Adrenal gland (tissue), 12 donors: ENCODE data around the gene CPS1. TPM values are rescaled to one million over a fixed set of nuclear protein-coding genes. Genes with fewer than 3 reads are reported as not detected.

Experiments used
- DNase-seq, 7 donors: peaks; one replicate each; pipeline ENCODE4 v3.0.0-alpha.2; 2019 to 2020
- H3K27ac ChIP-seq, 5 donors: fragments of 200-600 bp; sonication (generic) in 4 of 5; 1 replicate in 3 of 5; 2 replicates in 2 of 5; pipeline versions ENCODE4 v1.5.1 to v1.8.0; 2016 to 2020; ENCODE audit warnings: mild to moderate bottlenecking in 1 of 5
- H3K27me3 ChIP-seq: fragments of 200-600 bp; 2 replicates; pipeline ENCODE4 v1.8.0; 2021
- H3K36me3 ChIP-seq, 2 donors: fragments of 200-600 bp; replicated peaks in 1 of 2; 1 replicate in 1 of 2; 2 replicates in 1 of 2; pipeline versions ENCODE4 v1.5.1 to v1.8.0; 2018 to 2022
- H3K4me1 ChIP-seq, 2 donors: fragments of 200-600 bp; replicated peaks in 1 of 2; 1 replicate in 1 of 2; 2 replicates in 1 of 2; pipeline versions ENCODE4 v1.5.1 to v1.8.0; 2018 to 2021
- H3K4me3 ChIP-seq, 4 donors: fragments of 200-600 bp; sonication (generic) in 3 of 4; one replicate each; pipeline ENCODE4 v1.5.1; 2016 to 2018
- H3K9me3 ChIP-seq, 3 donors: fragments of 200-600 bp; sonication (generic) in 1 of 3; replicated peaks in 1 of 3; 1 replicate in 2 of 3; 2 replicates in 1 of 3; pipeline versions ENCODE4 v1.5.1 to v1.8.0; 2016 to 2021
- POLR2A ChIP-seq, 2 donors: fragments of 450-650 bp; IDR thresholded peaks; one replicate each; pipeline ENCODE4 v1.6.1; 2017; ENCODE audit warnings: antibody characterized with exemption in 2 of 2, mild to moderate bottlenecking in 2 of 2, moderate library complexity in 1 of 2
- WGBS, 4 donors: extraction: QIAGEN DNeasy Blood & Tissue Kit in 2 of 4; methylation state at CpG; one replicate each; pipeline versions ENCODE4 v1.1.5 to v1.1.7; 2013 to 2017; 5-methylcytosine and 5-hydroxymethylcytosine counted together
- intact Hi-C, 2 donors: fragments of 100-400 bp; cut with DNase I; formaldehyde crosslinking; loops; one replicate each; pipeline versions ENCODE4 v1.14.1 to v1.15.0; 2022 to 2023
- polyA plus RNA-seq, 3 donors: library from polyadenylated mRNA; stranded (reverse); fragments of 200-250 nt in 2 of 3; fragments of 350-450 nt in 1 of 3; fragmentation: Illumina TruSeq in 1 of 3; extraction: RNeasy Lipid Tissue Mini Kit (QIAGEN cat#74804) in 1 of 3; gene quantifications; one replicate each; pipeline ENCODE4 v1.2.3, GENCODE V29; 2013 to 2014
- total RNA-seq, 9 donors: library from RNA; depleted of rRNA in 4 of 9; stranded (reverse); fragments of >200 nt in 4 of 9; fragments of 120-200 nt in 1 of 9; fragmentation: NEBNext Ultra II Directional in 1 of 9; extraction: Animal tissue kit (Norgen Biotek cat#: 25700) in 1 of 9; gene quantifications; one replicate each; pipeline versions ENCODE4 v1.1.0 to v1.2.4, GENCODE V29; 2013 to 2023
- TF ChIP-seq, protein P1 (sequence below), 6 experiments: fragments of 450-650 bp in 4 of 6; fragments of 200-600 bp in 2 of 6; sonication (generic) in 1 of 6; IDR thresholded peaks; 1 replicate in 5 of 6; 2 replicates in 1 of 6; pipeline versions ENCODE4 v1.5.1 to v1.8.0; 2016 to 2021; ENCODE audit warnings: antibody characterized with exemption in 6 of 6, mild to moderate bottlenecking in 2 of 6, moderate library complexity in 1 of 6
- donor health status: healthy with polysubstance abuse.
- donor health status: Bipolar disorder and iron deficiency.
- donor health status: DM: yes; HTN: yes; CAD: no.
- donor health status: DM: no; HTN: no; CAD: no.
- donor health status: DM: no; HTN: no; CAD: no.
- donor health status: DM: yes; HTN: yes; CAD: no.

Gene CPS1
- total and polyA plus RNA-seq, 12 donors = 0.61 to 4.3 (median 1.7) TPM

DNA sequence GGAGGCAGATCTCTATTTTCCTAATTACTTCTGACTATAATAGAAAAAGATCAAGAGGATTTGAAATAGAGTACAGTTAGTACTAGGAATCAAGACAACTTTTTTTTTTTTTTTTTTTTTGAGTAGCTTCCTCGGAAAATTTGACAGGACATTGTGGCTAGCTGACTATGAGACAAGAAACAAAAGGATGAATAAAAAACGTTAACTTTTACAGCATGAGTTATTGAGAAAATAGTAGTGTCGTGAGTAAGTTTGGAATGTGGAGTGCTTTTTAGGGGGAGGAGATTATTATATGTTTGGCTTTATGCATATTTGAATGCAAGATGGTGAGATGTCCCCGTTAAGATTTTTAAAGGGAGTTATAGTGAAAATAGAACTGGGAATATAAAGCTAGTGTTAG, 27.7 kb upstream of the CPS1 start:
- no peak for DNase-seq
- Histone ChIP-seq H3K4me1 (no peaks in the 10 kb centered on the region), H3K36me3 (no peaks in the 10 kb centered on the region), H3K4me3 (no peak overlapping the region), H3K27ac (no peak overlapping the region), H3K9me3 (no peaks in the 10 kb centered on the region), H3K27me3 (no peaks in the 10 kb centered on the region)
- intact Hi-C loops = no loop called here
- 65 to 71% (median 69%) methylated on average over 4 of the region's 4 CpGs for WGBS, 4 donors
- TF ChIP-seq, protein P1, sequence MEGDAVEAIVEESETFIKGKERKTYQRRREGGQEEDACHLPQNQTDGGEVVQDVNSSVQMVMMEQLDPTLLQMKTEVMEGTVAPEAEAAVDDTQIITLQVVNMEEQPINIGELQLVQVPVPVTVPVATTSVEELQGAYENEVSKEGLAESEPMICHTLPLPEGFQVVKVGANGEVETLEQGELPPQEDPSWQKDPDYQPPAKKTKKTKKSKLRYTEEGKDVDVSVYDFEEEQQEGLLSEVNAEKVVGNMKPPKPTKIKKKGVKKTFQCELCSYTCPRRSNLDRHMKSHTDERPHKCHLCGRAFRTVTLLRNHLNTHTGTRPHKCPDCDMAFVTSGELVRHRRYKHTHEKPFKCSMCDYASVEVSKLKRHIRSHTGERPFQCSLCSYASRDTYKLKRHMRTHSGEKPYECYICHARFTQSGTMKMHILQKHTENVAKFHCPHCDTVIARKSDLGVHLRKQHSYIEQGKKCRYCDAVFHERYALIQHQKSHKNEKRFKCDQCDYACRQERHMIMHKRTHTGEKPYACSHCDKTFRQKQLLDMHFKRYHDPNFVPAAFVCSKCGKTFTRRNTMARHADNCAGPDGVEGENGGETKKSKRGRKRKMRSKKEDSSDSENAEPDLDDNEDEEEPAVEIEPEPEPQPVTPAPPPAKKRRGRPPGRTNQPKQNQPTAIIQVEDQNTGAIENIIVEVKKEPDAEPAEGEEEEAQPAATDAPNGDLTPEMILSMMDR (IDR thresholded peaks at IDR 0.05) = no peak
- no peak for TF ChIP-seq POLR2A (IDR thresholded peaks at IDR 0.05)

DNA sequence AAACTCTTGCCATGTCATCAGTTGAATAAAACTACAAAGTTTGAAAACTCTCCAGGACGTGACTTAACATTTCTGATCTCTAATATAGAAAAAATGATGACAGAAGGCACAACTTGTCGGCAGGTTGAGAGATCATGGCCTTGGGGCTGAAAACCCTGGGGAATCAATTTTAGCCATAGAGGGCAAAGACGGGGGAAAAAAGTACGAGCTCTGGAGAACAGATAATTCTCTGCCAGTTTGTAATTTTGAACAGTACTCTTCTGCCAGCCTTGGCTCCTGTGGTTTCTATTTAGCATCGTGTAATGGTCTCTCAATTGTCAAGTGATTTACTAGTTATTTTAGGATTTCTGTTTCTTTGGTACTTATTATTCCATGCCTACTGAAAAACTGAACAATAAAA, 25.3 kb upstream of the CPS1 start:
- Histone ChIP-seq H3K4me1 (no peaks in the 10 kb centered on the region), H3K4me3 (no peak overlapping the region), H3K27me3 (no peaks in the 10 kb centered on the region), H3K36me3 (no peaks in the 10 kb centered on the region), H3K27ac (no peak overlapping the region), H3K9me3 (no peaks in the 10 kb centered on the region)
- no peak for TF ChIP-seq POLR2A (IDR thresholded peaks at IDR 0.05)
- TF ChIP-seq, protein P1 (IDR thresholded peaks at IDR 0.05) = no peak
- 65 to 80% (median 74%) methylated on average over 5 of the region's 5 CpGs for WGBS, 4 donors
- no peak for DNase-seq
- intact Hi-C loops = no loop called here

DNA sequence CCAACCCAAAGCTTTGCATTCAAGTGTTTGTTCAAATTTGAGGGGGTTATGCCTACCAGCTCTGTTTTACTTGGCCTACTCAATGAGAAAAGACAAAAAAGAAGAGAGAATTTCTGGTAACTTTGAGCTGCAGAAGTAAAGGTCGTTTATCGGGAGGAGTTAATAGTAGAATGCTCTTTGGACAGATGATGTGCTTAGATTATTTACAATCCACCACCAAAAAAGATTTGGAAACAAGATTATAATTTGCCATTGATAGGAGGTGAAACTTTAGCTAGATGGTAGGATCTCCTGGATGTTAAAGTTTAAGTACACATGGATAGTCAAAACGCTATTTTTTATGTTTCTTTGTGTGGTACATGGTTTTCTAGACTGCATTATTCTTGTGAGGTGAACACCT, 24.9 kb upstream of the CPS1 start:
- DNase-seq = no peak
- H3K4me3 ChIP-seq = no peak overlapping the region
- H3K27me3 ChIP-seq = no peaks in the 10 kb centered on the region
- intact Hi-C loops = no loop called here
- no peaks in the 10 kb centered on the region for H3K9me3 ChIP-seq
- 80 to 93% (median 82%) methylated on average over 3 of the region's 3 CpGs for WGBS, 4 donors
- TF ChIP-seq, protein P1 (IDR thresholded peaks at IDR 0.05) = no peak
- TF ChIP-seq POLR2A (IDR thresholded peaks at IDR 0.05) = no peak
- H3K36me3 ChIP-seq = no peaks in the 10 kb centered on the region
- no peaks in the 10 kb centered on the region for H3K4me1 ChIP-seq
- no peak overlapping the region for H3K27ac ChIP-seq

DNA sequence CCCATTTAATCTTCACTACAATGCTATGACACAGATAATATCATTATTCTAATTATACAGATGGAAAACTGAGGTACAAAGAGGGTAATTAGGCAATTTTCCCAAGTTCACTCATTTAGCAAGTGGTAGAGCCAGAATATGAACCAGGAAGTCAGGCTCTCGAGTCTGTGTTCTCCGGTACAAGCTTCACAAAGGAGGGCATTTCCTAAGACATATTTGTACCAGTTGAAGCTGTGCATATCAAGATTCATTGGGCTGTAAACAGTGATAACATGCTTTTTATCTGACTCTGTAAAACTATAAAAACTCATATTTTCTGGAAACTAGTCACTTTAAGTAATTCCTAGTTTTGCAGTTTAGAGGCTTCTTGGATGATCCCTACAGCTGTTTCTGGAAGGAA, 23.0 kb upstream of the CPS1 start:
- Histone ChIP-seq H3K36me3 (no peaks in the 10 kb centered on the region), H3K27me3 (no peaks in the 10 kb centered on the region), H3K9me3 (no peaks in the 10 kb centered on the region), H3K27ac (no peak overlapping the region), H3K4me3 (no peak overlapping the region), H3K4me1 (no peaks in the 10 kb centered on the region)
- TF ChIP-seq, protein P1 (IDR thresholded peaks at IDR 0.05) = no peak
- TF ChIP-seq POLR2A (IDR thresholded peaks at IDR 0.05) = no peak
- intact Hi-C loops = no loop called here
- WGBS, 4 donors = 67 to 93% (median 90%) methylated on average over 2 of the region's 2 CpGs
- DNase-seq = no peak
